ENCODE data around the gene TIGIT.

TIGIT gene

GRCh38 chr3:114313426-114313825, 19.6 kb downstream of the TIGIT start:
- DNase-seq, result no peak

- DNase-seq, result no peak
Observed at GRCh38 chr3:114314282-114314681, 20.5 kb downstream of the TIGIT start.

- DNase-seq, result no peak
Observed at GRCh38 chr3:114318295-114318694, 24.5 kb downstream of the TIGIT start.

GRCh38 chr3:114319453-114319852, 25.6 kb downstream of the TIGIT start:
- no peak for DNase-seq

- DNase-seq, result no peak
Observed at GRCh38 chr3:114320246-114320645, 26.4 kb downstream of the TIGIT start.

- no peak for DNase-seq
Observed at GRCh38 chr3:114323546-114324254, 29.9 kb downstream of the TIGIT start.

GRCh38 chr3:114327665-114328064, 33.8 kb downstream of the TIGIT start:
- DNase-seq, result no peak

GRCh38 chr3:114328345-114328744, 34.5 kb downstream of the TIGIT start:
- DNase-seq, result no peak

GRCh38 chr3:114329823-114330222, 36.0 kb downstream of the TIGIT start:
- DNase-seq, result no peak

- DNase-seq, result no peak
Observed at GRCh38 chr3:114331007-114331406, 37.2 kb downstream of the TIGIT start.

- no peak for DNase-seq
Observed at GRCh38 chr3:114331710-114332109, 37.9 kb downstream of the TIGIT start.

- DNase-seq, result no peak
Observed at GRCh38 chr3:114332342-114333179, 38.7 kb downstream of the TIGIT start.

GRCh38 chr3:114333180-114333922, 39.5 kb downstream of the TIGIT start:
- DNase-seq, result no peak

- DNase-seq, result no peak
Observed at GRCh38 chr3:114333923-114334240, 40.1 kb downstream of the TIGIT start.

- no peak for DNase-seq
Observed at GRCh38 chr3:114336122-114336697, 42.4 kb downstream of the TIGIT start.

- DNase-seq, result no peak
Observed at GRCh38 chr3:114336857-114337256, 43.0 kb downstream of the TIGIT start.

GRCh38 chr3:114338651-114339357, 45.0 kb downstream of the TIGIT start:
- DNase-seq, result no peak

GRCh38 chr3:114344492-114344891, 50.7 kb downstream of the TIGIT start:
- DNase-seq, result no peak

GRCh38 chr3:114350271-114350670, 56.4 kb downstream of the TIGIT start:
- no peak for DNase-seq

- no peak for DNase-seq
Observed at GRCh38 chr3:114350690-114351089, 56.9 kb downstream of the TIGIT start.

- DNase-seq, result no peak
Observed at GRCh38 chr3:114351123-114351821, 57.4 kb downstream of the TIGIT start.

- no peak for DNase-seq
Observed at GRCh38 chr3:114351822-114352145, 58.0 kb downstream of the TIGIT start.
